ENCODE results near the gene TRHDE. TPM values are rescaled to one million over a fixed set of nuclear protein-coding genes. Genes with fewer than 3 reads are reported as not detected.
A peak's percentile ranks its signal among the peaks of the same experiment; 100 is the strongest.

Gene TRHDE
- total RNA-seq, 1 experiment from 2014 or later, result 0.26 TPM

DNA sequence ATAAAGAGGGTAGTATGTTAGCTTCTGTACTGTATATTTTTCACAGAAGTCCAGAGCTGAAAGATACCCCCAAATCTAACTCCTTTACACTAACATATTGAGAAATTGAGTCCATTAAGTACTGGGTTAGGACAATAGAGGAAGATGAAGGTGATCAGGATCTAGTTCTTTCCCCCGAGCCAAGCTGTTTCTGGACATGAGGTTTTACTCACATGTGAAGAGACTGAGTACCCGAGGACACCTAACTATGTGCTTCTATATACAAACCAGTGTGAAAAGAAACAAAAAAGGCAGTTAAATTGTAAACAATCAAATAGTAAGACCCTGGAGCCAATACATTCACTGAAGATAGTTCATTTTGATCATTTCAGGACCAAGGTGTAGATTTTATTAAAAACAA is 3.8 kb upstream of the TRHDE start:
- Histone ChIP-seq H3K9me3 (replicated peaks) (no peaks in the 10 kb centered on the region), H3K4me1 (no peaks in the 10 kb centered on the region), H3K27me3 (no peaks in the 10 kb centered on the region), H3K4me3 (no peak overlapping the region), H3K36me3 (no peaks in the 10 kb centered on the region), H3K27ac (no peak overlapping the region)
- no peak for DNase-seq

DNA sequence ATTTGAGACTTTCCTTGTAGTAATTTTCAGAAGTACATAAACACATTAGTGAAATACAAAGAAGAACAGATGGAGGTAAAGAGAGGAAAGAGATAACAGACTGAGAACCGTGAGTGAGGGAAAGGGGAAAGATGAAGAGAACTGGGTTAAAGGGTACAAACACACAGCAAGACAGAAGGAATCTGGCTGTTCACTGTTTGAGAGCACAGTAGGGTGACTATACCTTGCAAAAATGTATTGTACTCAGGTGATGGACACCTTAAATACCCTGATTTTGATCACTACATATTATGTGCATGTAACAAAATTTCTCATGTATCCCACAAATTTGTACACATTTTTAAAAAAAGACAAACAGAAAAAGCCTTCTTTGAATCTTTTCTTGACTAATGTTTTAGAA is 2.7 kb upstream of the TRHDE start:
- Histone ChIP-seq H3K4me1 (no peaks in the 10 kb centered on the region), H3K27me3 (no peaks in the 10 kb centered on the region), H3K9me3 (replicated peaks) (no peaks in the 10 kb centered on the region), H3K27ac (no peak overlapping the region), H3K4me3 (no peak overlapping the region), H3K36me3 (no peaks in the 10 kb centered on the region)
- DNase-seq, result no peak

DNA sequence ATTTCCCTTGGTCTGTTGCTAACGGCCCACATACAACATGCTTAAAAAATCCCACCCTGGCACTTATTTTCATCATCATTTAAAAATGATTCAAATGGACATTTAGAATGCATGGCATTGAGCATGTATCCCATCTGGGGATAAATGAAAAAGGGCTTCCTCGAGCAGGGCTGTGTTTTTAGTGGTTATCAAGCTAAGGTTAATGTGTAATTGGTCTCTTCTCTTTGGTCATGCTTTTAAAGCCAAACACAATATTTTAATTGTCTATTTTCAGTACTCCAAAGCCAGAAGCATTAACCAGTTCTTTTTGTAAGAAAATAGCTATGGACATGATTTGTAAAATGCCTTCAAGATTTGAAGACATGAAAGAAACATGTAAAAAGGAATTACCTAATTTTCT is 1.9 kb upstream of the TRHDE start:
- Histone ChIP-seq H3K27me3 (no peaks in the 10 kb centered on the region), H3K27ac (no peak overlapping the region), H3K36me3 (no peaks in the 10 kb centered on the region), H3K4me3 (no peak overlapping the region), H3K4me1 (no peaks in the 10 kb centered on the region), H3K9me3 (replicated peaks) (no peaks in the 10 kb centered on the region)
- no peak for DNase-seq

DNA sequence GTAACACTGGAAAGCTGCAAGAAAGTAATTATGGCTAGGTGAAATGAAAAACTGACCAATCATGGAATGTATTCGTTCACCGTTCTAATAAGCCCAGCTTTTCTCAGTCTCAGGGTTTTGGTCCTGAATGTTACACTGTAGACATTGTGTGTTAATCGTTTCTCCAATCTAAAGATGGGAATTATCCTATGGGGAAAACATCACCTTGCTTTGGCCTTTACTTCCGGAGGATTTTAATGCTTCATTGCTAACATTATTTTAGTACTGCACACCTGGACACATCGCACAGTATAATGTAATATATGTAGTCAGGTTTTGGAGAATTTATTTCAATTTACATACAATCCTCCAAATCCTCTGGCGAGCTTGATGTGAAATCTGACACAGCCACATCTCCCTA is 1.2 kb upstream of the TRHDE start:
- Histone ChIP-seq H3K4me1 (no peaks in the 10 kb centered on the region), H3K4me3 (peak overlapping the region; percentile 52), H3K36me3 (no peaks in the 10 kb centered on the region), H3K27ac (no peak overlapping the region), H3K27me3 (no peaks in the 10 kb centered on the region), H3K9me3 (replicated peaks) (no peaks in the 10 kb centered on the region)
- no peak for DNase-seq

DNA sequence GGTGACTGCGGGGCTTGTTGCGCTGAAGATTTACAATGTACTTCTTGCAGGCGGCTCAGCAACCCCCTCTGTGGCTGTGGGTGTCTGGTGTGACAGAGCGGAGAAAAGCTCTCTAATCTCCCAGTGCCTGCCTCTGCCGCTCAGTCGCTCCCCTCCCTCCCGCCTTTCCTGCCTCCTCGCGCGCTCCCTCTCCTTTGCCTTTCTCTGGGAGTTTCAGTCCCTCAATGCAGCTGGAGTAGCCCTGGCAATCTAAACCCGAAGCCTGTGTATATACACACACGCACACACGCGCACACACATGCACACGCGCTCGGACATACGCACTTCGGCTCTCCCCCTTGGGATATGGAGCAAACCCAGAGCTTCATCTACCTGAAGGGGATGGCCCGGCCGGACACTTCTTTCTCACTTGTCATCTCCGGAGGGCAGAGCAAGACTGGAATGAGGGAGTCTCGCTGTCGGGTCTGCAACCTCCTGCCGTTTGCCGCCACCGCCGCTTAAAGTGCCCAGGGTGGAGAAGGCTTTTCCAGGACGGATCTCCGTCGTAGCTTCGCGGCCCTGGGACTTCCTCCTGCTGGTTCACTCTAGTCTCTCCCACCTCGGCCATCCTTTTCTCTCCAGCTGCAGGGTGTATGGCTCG is 599 bp upstream of the TRHDE start:
- peak overlapping the region; percentile 52 for H3K4me3 ChIP-seq
- H3K27ac ChIP-seq, result no peak overlapping the region; the same call in 1 of the 2 replicates
- no peaks in the 10 kb centered on the region for H3K9me3 ChIP-seq (replicated peaks)
- peak; percentile 26 to 35 for DNase-seq
- no peaks in the 10 kb centered on the region for H3K4me1 ChIP-seq
- H3K36me3 ChIP-seq, result no peaks in the 10 kb centered on the region
- H3K27me3 ChIP-seq, result no peaks in the 10 kb centered on the region

DNA sequence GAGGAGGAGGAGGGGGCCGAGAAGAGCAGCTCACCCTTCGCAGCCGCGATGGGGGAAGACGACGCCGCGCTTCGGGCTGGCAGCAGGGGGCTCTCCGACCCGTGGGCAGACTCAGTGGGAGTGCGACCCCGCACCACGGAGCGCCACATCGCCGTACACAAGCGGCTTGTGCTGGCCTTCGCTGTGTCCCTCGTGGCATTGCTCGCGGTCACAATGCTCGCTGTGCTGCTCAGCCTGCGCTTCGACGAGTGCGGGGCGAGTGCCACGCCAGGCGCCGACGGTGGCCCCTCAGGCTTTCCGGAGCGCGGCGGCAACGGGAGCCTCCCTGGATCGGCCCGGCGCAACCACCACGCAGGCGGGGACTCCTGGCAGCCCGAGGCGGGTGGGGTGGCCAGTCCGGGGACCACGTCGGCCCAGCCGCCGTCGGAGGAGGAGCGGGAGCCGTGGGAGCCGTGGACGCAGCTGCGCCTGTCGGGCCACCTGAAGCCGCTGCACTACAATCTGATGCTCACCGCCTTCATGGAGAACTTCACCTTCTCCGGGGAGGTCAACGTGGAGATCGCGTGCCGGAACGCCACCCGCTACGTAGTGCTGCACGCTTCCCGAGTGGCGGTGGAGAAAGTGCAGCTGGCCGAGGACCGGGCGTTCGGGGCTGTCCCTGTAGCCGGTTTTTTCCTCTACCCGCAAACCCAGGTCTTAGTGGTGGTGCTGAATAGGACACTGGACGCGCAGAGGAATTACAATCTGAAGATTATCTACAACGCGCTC is 745 bp downstream of the TRHDE start:
- Histone ChIP-seq H3K4me3 (peak overlapping the region; percentile 52; the same call in 1 of the 2 replicates), H3K36me3 (no peaks in the 10 kb centered on the region), H3K27ac (no peak overlapping the region), H3K9me3 (replicated peaks) (no peaks in the 10 kb centered on the region), H3K4me1 (no peaks in the 10 kb centered on the region), H3K27me3 (no peaks in the 10 kb centered on the region)
- DNase-seq, result no peak

DNA sequence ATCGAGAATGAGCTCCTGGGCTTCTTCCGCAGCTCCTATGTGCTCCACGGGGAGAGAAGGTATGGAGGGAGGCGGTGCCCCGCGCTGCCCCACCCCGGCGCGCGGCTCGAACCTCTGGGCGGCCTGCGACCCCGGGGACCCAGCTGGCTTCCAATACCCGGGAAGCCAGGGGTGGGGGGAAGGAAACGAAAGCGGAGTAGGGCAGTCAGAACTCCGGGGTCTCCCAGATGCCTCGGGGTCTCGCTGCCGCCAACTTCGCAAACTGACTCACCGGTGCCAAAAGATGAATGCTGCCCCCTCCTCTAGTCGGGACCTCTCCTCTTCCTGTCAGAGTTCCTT is 1.3 kb downstream of the TRHDE start:
- Histone ChIP-seq H3K9me3 (replicated peaks) (no peaks in the 10 kb centered on the region), H3K27me3 (no peaks in the 10 kb centered on the region), H3K4me3 (no peak overlapping the region), H3K27ac (no peak overlapping the region), H3K4me1 (no peaks in the 10 kb centered on the region), H3K36me3 (no peaks in the 10 kb centered on the region)
- no peak for DNase-seq

DNA sequence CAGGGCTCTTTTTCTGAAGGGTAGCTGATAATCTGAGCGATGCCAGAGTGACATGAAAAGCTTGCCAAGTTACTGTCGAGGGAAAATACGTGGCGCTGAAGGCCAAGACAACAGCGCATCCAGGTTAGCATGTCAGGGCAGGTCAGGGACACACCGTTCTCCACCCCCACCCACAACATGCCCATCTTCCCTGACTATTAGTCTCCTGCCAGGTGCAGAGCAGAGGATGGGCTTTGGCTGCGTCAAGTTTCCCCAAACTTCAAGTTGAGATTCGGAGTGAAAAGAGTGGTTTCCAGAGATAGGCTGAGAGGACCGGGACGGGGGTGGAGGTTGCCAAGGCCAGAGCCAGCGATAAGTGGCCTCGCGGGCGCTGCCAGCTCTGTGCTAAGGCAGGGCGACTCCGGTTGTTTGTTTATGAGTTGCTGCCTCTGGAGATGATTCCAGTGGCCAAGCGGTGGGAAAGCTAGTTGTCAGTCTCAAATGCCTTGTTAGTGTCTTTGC is 1.7 kb downstream of the TRHDE start:
- H3K9me3 ChIP-seq (replicated peaks), result no peaks in the 10 kb centered on the region
- no peaks in the 10 kb centered on the region for H3K36me3 ChIP-seq
- no peak for DNase-seq
- no peak overlapping the region for H3K27ac ChIP-seq
- H3K4me1 ChIP-seq, result no peaks in the 10 kb centered on the region
- H3K4me3 ChIP-seq, result no peak overlapping the region
- H3K27me3 ChIP-seq, result no peaks in the 10 kb centered on the region

DNA sequence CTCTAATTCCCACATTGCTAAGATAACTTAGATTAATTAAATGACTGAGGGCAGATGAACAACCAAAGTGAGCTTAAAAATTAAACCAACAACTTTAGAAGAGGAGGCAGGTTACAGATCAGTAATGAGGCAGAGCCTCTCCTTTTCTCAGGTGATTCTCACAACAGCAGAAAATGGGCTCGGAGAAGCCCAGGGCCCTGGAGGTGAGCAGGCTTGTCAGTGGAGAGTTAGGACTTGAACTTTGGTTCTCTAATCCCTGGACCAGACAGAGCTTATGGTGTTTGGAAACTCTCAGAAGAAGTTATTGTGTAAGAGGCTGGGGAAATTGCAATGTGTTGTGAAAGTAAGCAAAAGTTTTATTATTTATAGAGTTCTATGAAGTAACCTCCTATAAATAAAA is 2.8 kb downstream of the TRHDE start:
- H3K27ac ChIP-seq, result no peak overlapping the region
- no peaks in the 10 kb centered on the region for H3K9me3 ChIP-seq (replicated peaks)
- no peaks in the 10 kb centered on the region for H3K4me1 ChIP-seq
- DNase-seq, result no peak
- H3K4me3 ChIP-seq, result no peak overlapping the region
- H3K27me3 ChIP-seq, result no peaks in the 10 kb centered on the region
- no peaks in the 10 kb centered on the region for H3K36me3 ChIP-seq

DNA sequence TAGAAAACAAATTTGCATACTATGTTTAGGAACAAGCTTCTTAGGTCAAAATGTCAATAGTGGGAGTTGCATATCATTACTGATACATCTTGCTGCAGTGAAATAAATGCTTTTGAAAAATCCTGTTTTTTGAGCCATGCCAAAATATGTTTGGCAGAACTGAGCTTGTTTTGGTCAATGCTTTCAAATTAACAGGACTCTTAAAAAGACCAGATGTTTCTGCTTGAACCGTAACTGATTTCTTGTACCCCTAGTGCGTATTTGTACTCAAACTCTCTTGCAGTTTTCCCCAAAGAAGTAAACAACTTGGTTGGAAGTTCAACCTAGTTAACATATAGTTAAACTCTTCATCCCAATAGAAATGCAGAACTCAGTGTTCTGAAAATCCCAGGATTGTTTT is 3.4 kb downstream of the TRHDE start:
- DNase-seq, result no peak
- Histone ChIP-seq H3K9me3 (replicated peaks) (no peaks in the 10 kb centered on the region), H3K27ac (no peak overlapping the region), H3K36me3 (no peaks in the 10 kb centered on the region), H3K4me3 (no peak overlapping the region), H3K27me3 (no peaks in the 10 kb centered on the region), H3K4me1 (no peaks in the 10 kb centered on the region)

DNA sequence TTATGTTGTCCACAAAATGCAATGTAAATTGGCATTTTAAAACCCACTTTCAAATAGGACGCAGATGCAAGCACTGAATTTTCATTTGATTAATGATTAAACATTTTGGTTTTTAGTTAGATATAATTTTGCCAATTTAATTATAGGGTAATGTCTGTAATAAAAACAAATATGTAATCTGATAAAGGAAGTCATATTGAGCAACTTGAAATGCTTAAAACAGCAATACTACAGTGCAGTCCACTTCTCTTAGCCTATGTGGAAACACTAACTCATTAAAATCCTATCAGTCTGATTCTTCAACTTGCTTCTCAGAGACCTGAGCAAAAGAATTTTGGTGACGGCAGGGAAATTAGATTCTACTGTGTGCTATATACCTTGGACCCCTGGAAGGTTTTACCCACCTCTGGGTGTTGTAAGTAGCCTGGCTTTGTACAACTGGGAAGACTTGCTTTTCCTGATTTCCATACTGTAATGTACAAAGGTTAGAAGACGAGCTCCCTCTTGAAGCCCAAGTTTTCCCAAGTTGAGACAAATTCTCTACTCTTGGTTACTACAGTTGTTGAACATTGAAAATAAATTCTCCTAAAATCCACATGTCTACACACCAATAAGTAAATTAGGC is 4.1 kb downstream of the TRHDE start:
- no peaks in the 10 kb centered on the region for H3K27me3 ChIP-seq
- DNase-seq, result no peak
- H3K4me1 ChIP-seq, result no peaks in the 10 kb centered on the region
- no peak overlapping the region for H3K27ac ChIP-seq
- no peaks in the 10 kb centered on the region for H3K9me3 ChIP-seq (replicated peaks)
- H3K36me3 ChIP-seq, result no peaks in the 10 kb centered on the region
- no peak overlapping the region for H3K4me3 ChIP-seq

DNA sequence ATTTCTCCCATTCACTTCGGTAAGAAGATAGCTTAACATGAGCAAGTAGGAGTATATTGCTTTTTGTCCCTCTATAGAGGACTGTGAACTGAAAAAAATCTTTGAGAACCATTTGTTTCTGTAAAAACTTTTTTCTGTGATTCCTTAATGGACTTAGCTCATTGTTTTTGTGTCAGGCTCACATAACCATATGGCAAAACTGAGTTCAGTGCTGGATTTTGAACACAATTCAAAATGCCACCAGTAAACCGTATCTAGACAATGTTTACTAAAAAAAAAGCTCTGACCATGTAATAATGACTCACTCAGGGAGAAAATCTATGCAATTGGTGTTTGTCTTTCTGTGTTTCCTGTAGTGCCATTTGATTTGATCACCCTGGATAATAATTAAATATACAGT is 5.2 kb downstream of the TRHDE start:
- DNase-seq, result no peak
- Histone ChIP-seq H3K4me3 (no peak overlapping the region), H3K4me1 (no peaks in the 10 kb centered on the region), H3K27me3 (no peaks in the 10 kb centered on the region), H3K27ac (no peak overlapping the region), H3K9me3 (replicated peaks) (no peaks in the 10 kb centered on the region), H3K36me3 (no peaks in the 10 kb centered on the region)

GRCh38 chr12:72278894-72279293 is 6.7 kb downstream of the TRHDE start:
- Histone ChIP-seq H3K4me1 (no peaks in the 10 kb centered on the region), H3K4me3 (no peak overlapping the region), H3K27ac (no peak overlapping the region), H3K27me3 (no peaks in the 10 kb centered on the region), H3K36me3 (no peaks in the 10 kb centered on the region), H3K9me3 (replicated peaks) (no peaks in the 10 kb centered on the region)
- DNase-seq, result no peak

DNA sequence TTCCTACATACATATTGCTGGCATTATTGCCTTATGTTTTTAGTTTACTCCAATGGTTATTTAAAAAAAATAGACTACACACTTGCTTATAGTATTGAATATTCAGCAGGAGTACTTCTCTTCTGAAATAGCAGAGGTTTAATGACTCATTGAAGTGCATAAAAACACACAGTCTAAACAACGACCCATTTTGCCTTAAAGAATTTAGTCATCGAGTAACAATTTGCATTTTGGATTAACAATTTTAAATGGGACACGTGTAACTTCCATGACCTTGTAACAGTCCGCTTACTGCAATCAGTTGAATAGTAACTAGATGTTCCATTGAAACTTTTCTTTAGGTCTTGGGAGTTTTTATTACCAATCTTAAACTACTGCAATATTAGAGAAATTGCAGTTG is 9.0 kb downstream of the TRHDE start:
- Histone ChIP-seq H3K9me3 (replicated peaks) (no peaks in the 10 kb centered on the region), H3K4me3 (no peak overlapping the region), H3K27me3 (no peaks in the 10 kb centered on the region), H3K4me1 (no peaks in the 10 kb centered on the region), H3K27ac (no peak overlapping the region), H3K36me3 (no peaks in the 10 kb centered on the region)
- no peak for DNase-seq

DNA sequence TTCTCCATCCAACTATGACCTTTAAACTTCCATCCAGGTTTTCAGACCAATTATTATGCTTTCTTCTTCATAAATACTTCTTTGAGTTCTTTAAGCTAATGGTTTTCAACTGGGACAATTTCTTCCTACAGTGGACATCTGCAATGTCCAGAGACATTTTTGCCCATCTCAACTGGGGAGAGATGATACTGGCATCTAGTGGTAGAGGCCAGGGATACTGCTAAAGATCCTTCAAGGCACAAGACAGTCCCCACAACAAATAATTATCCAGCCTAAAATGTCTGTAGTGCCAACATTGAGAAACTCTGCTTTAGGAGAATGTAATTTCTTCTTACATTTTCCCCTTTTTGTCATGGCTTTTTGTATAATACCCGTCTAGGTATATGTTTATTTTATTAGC is 10.6 kb downstream of the TRHDE start:
- peak in 1 of 2 experiments; percentile 7 for DNase-seq
- no peaks in the 10 kb centered on the region for H3K36me3 ChIP-seq

More for the DNA sequence above, 10.6 kb downstream of the TRHDE start:
- no peak overlapping the region for H3K27ac ChIP-seq
- no peaks in the 10 kb centered on the region for H3K27me3 ChIP-seq
- no peak overlapping the region for H3K4me3 ChIP-seq
- no peaks in the 10 kb centered on the region for H3K4me1 ChIP-seq
- no peaks in the 10 kb centered on the region for H3K9me3 ChIP-seq (replicated peaks)
